OCI-LY1 (cell line): ENCODE measurements around the gene CAMP.
"Not testable (repeated sequence)": the region's sequence is repeated elsewhere in the genome, so short reads cannot be mapped to it uniquely, and the experiment has no call there.

Experiments
- H2AFZ ChIP-seq: fragments of 200-600 bp; sonication (generic), shearing (Covaris generic); 2 replicates; pipeline ENCODE4 v1.6.0; 2014; ENCODE audit warnings: antibody characterized with exemption, mild to moderate bottlenecking, low read length
- H3F3A ChIP-seq: fragments of 200-600 bp; sonication (generic), shearing (Covaris generic); 2 replicates; pipeline ENCODE4 v1.6.0; 2014; ENCODE audit warnings: mild to moderate bottlenecking, antibody characterized with exemption, low read length, moderate library complexity; ENCODE audit not compliant: insufficient read depth
- H3K27ac ChIP-seq: fragments of 200-600 bp; sonication (generic); 2 replicates; pipeline ENCODE4 v1.5.1; 2014; ENCODE audit warnings: low read length, mixed run types, mild to moderate bottlenecking, low read depth; ENCODE audit not compliant: poor library complexity, severe bottlenecking
- H3K27me3 ChIP-seq: fragments of 200-600 bp; sonication (generic); 2 replicates; pipeline ENCODE4 v1.6.0; 2014; ENCODE audit warnings: antibody characterized with exemption, mild to moderate bottlenecking, low read length, moderate library complexity; ENCODE audit not compliant: insufficient read depth
- H3K36me3 ChIP-seq: fragments of 200-600 bp; sonication (generic); 2 replicates; pipeline ENCODE4 v1.6.1; 2014; ENCODE audit warnings: mild to moderate bottlenecking, antibody characterized with exemption, low read length, moderate library complexity, mixed read lengths; ENCODE audit not compliant: insufficient read depth
- H3K4me1 ChIP-seq: fragments of 200-600 bp; sonication (generic); 2 replicates; pipeline ENCODE4 v1.5.1; 2014; ENCODE audit warnings: mild to moderate bottlenecking, low read length, moderate library complexity; ENCODE audit not compliant: insufficient read depth, severe bottlenecking
- H3K4me2 ChIP-seq: fragments of 200-600 bp; sonication (generic), shearing (Covaris generic); 2 replicates; pipeline ENCODE4 v1.6.1; 2014; ENCODE audit warnings: low read length
- H3K4me3 ChIP-seq: fragments of 200-600 bp; sonication (generic); 2 replicates; pipeline ENCODE4 v1.5.1; 2014; ENCODE audit warnings: low read length, low read depth, mild to moderate bottlenecking, mixed read lengths; ENCODE audit not compliant: poor library complexity, severe bottlenecking
- H3K79me2 ChIP-seq: fragments of 200-600 bp; shearing (Covaris generic); 2 replicates; pipeline ENCODE4 v1.6.1; 2016; ENCODE audit warnings: mixed run types, low read length, mixed read lengths; ENCODE audit not compliant: insufficient read depth
- H3K9ac ChIP-seq: fragments of 200-600 bp; sonication (generic), shearing (Covaris generic); 2 replicates; pipeline ENCODE4 v1.6.1; 2014; ENCODE audit warnings: mild to moderate bottlenecking, low read length, mixed read lengths
- H3K9me2 ChIP-seq: fragments of 200-600 bp; sonication (generic), shearing (Covaris generic); 2 replicates; pipeline ENCODE4 v1.6.1; 2014; ENCODE audit warnings: low read depth, mild to moderate bottlenecking, low read length, mixed read lengths
- H3K9me3 ChIP-seq: fragments of 200-600 bp; shearing (Covaris generic); 2 replicates; pipeline ENCODE4 v1.6.1; 2014; ENCODE audit warnings: low read length, mixed read lengths
- H4K20me1 ChIP-seq: fragments of 200-600 bp; sonication (generic), shearing (Covaris generic); 2 replicates; pipeline ENCODE4 v1.6.0; 2016; ENCODE audit warnings: mild to moderate bottlenecking, low read length; ENCODE audit not compliant: insufficient read depth
- CTCF ChIP-seq: fragments of 200-600 bp; sonication (generic), shearing (Covaris generic); IDR thresholded peaks from 2 replicates; pipeline ENCODE4 v1.5.1; 2017; ENCODE audit warnings: mild to moderate bottlenecking, antibody characterized with exemption, low read length, moderate library complexity, mixed read lengths
- EZH2 ChIP-seq: fragments of 200-600 bp; sonication (generic), shearing (Covaris generic); IDR thresholded peaks from 2 replicates; pipeline ENCODE4 v1.8.0; 2017; ENCODE audit warnings: borderline replicate concordance, mixed run types, mild to moderate bottlenecking, antibody characterized with exemption, low read length, moderate library complexity, mixed read lengths

The CAMP gene

GRCh38 chr3:48202632-48203031 is 20.7 kb upstream of the CAMP start:
- H4K20me1 ChIP-seq: no peaks in the 10 kb centered on the region
- no peaks in the 10 kb centered on the region for H3K9me3 ChIP-seq
- no peaks in the 10 kb centered on the region for H3K9me2 ChIP-seq
- H3K9ac ChIP-seq: no peak overlapping the region
- H3F3A ChIP-seq: no peaks in the 10 kb centered on the region
- H3K27me3 ChIP-seq: no peaks in the 10 kb centered on the region
- no peak overlapping the region for H3K4me3 ChIP-seq
- H3K79me2 ChIP-seq: no peaks in the 10 kb centered on the region
- no peaks in the 10 kb centered on the region for H3K36me3 ChIP-seq
- H2AFZ ChIP-seq: no peak overlapping the region
- no peak overlapping the region for H3K27ac ChIP-seq
- H3K4me1 ChIP-seq: no peaks in the 10 kb centered on the region
- no peak overlapping the region for H3K4me2 ChIP-seq
- no peak for TF ChIP-seq EZH2

- Histone ChIP-seq H3K36me3 (no peaks in the 10 kb centered on the region), H3K4me3 (no peak overlapping the region), H3K9ac (no peak overlapping the region), H3K79me2 (no peaks in the 10 kb centered on the region), H3K4me1 (no peaks in the 10 kb centered on the region), H3K27ac (no peak overlapping the region), H3K9me2 (no peaks in the 10 kb centered on the region), H4K20me1 (no peaks in the 10 kb centered on the region), H3K27me3 (no peaks in the 10 kb centered on the region), H3K4me2 (no peak overlapping the region), H3F3A (no peaks in the 10 kb centered on the region), H3K9me3 (no peaks in the 10 kb centered on the region), H2AFZ (no peak overlapping the region)
- TF ChIP-seq EZH2 (no peak), CTCF (no peak)
These were observed 15.2 kb upstream of the CAMP start for GRCh38 chr3:48208076-48208475.

DNA sequence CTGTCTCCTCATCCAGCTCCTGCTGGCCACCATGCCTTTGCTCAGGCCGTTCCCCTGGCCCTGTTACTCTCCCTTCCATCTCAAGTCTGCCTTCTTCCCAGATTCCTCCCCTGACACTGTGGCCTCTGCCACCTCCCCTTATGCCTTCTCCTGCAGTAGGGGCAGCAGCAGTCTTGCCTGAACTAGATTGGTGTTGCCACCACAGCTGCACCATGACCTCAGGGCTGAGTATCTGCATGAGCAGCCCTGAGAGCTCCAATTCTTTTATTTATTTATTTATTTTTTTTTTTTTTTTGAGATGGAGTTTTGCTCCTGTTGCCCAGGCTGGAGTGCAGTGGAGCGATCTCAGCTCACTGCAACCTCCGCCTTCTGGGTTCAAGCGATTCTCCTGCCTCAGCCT is 13.8 kb upstream of the CAMP start:
- H4K20me1 ChIP-seq: no peaks in the 10 kb centered on the region
- H3K4me1 ChIP-seq: no peaks in the 10 kb centered on the region
- H3F3A ChIP-seq: no peaks in the 10 kb centered on the region
- no peaks in the 10 kb centered on the region for H3K9me3 ChIP-seq
- no peaks in the 10 kb centered on the region for H3K9me2 ChIP-seq
- H3K4me2 ChIP-seq: no peak overlapping the region
- H3K79me2 ChIP-seq: no peaks in the 10 kb centered on the region
- H3K27me3 ChIP-seq: no peaks in the 10 kb centered on the region
- no peak overlapping the region for H3K27ac ChIP-seq
- H3K36me3 ChIP-seq: no peaks in the 10 kb centered on the region
- no peak overlapping the region for H2AFZ ChIP-seq
- no peak for TF ChIP-seq EZH2
- TF ChIP-seq CTCF: no peak
- no peak overlapping the region for H3K4me3 ChIP-seq
- H3K9ac ChIP-seq: no peak overlapping the region

DNA sequence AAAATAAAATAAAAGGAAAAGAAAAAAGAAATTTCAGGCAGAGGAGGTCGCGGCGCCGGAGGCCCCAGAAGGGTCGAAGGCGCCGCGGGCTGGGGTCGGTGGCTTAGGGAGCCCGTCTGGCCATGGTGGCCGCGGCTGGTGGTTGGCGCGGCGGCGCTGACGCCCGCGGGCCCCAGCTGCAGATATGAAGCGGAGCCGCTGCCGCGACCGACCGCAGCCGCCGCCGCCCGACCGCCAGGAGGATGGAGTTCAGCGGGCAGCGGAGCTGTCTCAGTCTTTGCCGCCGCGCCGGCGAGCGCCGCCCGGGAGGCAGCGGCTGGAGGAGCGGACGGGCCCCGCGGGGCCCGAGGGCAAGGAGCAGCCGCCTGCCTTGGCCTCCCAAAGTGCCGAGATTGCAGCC is 12.8 kb upstream of the CAMP start:
- not testable (repeated sequence) for H3K4me2 ChIP-seq, H3K79me2 ChIP-seq, H3K9me2 ChIP-seq, H3K4me1 ChIP-seq, H3K4me3 ChIP-seq, H3K27me3 ChIP-seq, H3K27ac ChIP-seq, H2AFZ ChIP-seq, H3K9ac ChIP-seq, H4K20me1 ChIP-seq, H3K9me3 ChIP-seq, H3F3A ChIP-seq, H3K36me3 ChIP-seq

DNA sequence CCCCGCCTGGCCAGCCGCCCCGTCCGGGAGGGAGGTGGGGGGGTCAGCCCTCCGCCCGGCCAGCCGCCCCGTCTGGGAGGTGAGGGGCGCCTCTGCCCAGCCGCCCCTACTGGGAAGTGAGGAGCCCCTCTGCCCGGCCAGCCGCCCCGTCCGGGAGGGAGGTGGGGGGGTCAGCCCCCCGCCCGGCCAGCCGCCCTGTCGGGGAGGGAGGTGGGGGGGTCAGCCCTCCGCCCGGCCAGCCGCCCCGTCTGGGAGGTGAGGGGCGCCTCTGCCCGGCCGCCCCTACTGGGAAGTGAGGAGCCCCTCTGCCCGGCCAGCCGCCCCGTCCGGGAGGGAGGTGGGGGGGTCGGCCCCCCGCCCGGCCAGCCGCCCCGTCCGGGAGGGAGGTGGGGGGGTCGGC is 11.5 kb upstream of the CAMP start:
- not testable (repeated sequence) for H3K79me2 ChIP-seq, H3F3A ChIP-seq, H3K27me3 ChIP-seq, H3K36me3 ChIP-seq, H4K20me1 ChIP-seq, H3K4me2 ChIP-seq, H3K9me2 ChIP-seq, H3K9me3 ChIP-seq, H3K27ac ChIP-seq, H3K4me3 ChIP-seq, H3K4me1 ChIP-seq, H3K9ac ChIP-seq, H2AFZ ChIP-seq
